K562 (cell line): ENCODE results near the gene SEC23A. TPM values are rescaled to one million over a fixed set of nuclear protein-coding genes. Genes with fewer than 3 reads are reported as not detected.
A peak's percentile ranks its signal among the peaks of the same experiment; 100 is the strongest.

Experiments
- ASH1L ChIP-seq: fragments of 450-650 bp; IDR thresholded peaks from 2 replicates; pipeline ENCODE4 v1.6.1; 2018; ENCODE audit warnings: borderline replicate concordance, mild to moderate bottlenecking, low read depth; ENCODE audit not compliant: partially characterized antibody
- FIP1L1 ChIP-seq: fragments of 200-400 bp; formaldehyde crosslinking; IDR thresholded peaks from 2 replicates; pipeline ENCODE4 v1.6.1; 2018; ENCODE audit warnings: mild to moderate bottlenecking, low read depth, low read length; ENCODE audit not compliant: poor library complexity, severe bottlenecking
- GMEB1 ChIP-seq: fragments of 250-450 bp; sonication (Bioruptor Pico); IDR thresholded peaks from 2 replicates; pipeline ENCODE4 v1.4.0; 2020; ENCODE audit warnings: mild to moderate bottlenecking
- KDM5B ChIP-seq: fragments of 200-600 bp; sonication (generic); IDR thresholded peaks from 2 replicates; pipeline ENCODE4 v1.6.1; 2012; ENCODE audit warnings: low read depth, mild to moderate bottlenecking, moderate library complexity, low read length, control low read depth, inconsistent platforms; ENCODE audit not compliant: insufficient replicate concordance
- ZNF586 ChIP-seq: fragments of 450-650 bp; formaldehyde crosslinking; conservative IDR thresholded peaks from 2 replicates; pipeline ENCODE4 v1.4.0; 2020; ENCODE audit warnings: mild to moderate bottlenecking, moderate library complexity
- ZNF695 ChIP-seq: fragments of 450-650 bp; formaldehyde crosslinking; IDR thresholded peaks from 2 replicates; pipeline ENCODE4 v1.4.0; 2020; ENCODE audit warnings: mild to moderate bottlenecking, moderate library complexity
- polyA plus RNA-seq, 8 experiments: library from polyadenylated mRNA; depleted of rRNA in 4 of 8; stranded (reverse) in 5 of 8; unstranded in 3 of 8; fragments of >200 nt; fragmentation: Nextera tagmentation in 2 of 8; fragmentation: Illumina TruSeq in 1 of 8; extraction: Ambion mirVana in 2 of 8; extraction: Trizol in 1 of 8; gene quantifications; 2 replicates each; pipeline versions ENCODE4 v1.2.1 to v1.2.3, GENCODE V29; 2011 to 2014; ENCODE audit warnings: inconsistent platforms in 1 of 8, missing spikeins in 1 of 8
- total RNA-seq, 7 experiments: library from RNA; depleted of rRNA in 6 of 7; stranded (reverse); fragments of >200 nt in 6 of 7; fragmentation: Illumina TruSeq in 2 of 7; extraction: Trizol in 2 of 7; gene quantifications; 2 replicates each; pipeline versions ENCODE4 v1.2.1 to v1.2.3, GENCODE V29; 2011 to 2021; ENCODE audit warnings: low replicate concordance in 1 of 7
- TF ChIP-seq, protein P1 (sequence below): fragments of 450-650 bp; IDR thresholded peaks from 2 replicates; pipeline ENCODE4 v1.6.1; 2016; ENCODE audit warnings: low read depth

SEC23A gene
- total and polyA plus RNA-seq, 9 of the 15 experiments (the other 6 are each of a cell fraction or from before 2014, with no cell fraction given) = 5.5 to 47.0 (median 14.5) TPM

DNA sequence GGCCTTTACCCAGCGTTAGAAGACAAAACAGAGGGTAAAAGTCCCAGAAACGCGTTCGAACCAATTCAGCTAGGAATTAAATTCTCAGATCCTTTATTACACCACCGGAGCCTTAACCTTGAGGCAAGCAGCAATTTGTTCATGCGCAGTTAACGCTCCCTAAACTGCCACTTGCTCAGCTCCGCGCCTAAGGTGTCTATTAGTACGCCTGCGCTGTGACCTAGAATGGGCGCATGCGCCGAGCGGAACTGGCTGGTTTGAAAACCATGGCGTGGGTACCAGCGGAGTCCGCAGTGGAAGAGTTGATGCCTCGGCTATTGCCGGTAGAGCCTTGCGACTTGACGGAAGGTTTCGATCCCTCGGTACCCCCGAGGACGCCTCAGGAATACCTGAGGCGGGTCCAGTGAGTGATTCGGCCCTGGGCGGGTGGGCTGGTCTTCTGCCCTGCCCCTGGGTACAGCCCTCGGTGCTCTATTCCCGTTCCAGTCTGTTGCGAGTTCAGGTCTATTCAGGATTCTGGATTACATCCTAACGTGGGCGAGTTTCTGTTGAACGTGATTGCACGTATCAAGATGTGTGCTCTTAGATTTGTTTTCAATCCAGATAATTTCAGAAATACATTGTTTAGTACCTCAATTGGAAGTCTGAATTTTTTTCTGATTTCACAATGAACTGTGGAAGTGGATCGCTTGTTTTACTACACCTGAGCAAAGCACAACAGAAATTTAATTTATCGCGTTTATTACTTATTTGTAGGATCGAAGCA is 11.2 kb upstream of the SEC23A start, which contains the start of gene GEMIN2 (continued):
- TF ChIP-seq FIP1L1 (no peak), ZNF695 (CRISPR knock-in tag) (no peak), KDM5B (peak; percentile 85), GMEB1 (CRISPR knock-in tag) (no peak), ZNF586 (no peak), ASH1L (no peak)
- TF ChIP-seq, protein P1, sequence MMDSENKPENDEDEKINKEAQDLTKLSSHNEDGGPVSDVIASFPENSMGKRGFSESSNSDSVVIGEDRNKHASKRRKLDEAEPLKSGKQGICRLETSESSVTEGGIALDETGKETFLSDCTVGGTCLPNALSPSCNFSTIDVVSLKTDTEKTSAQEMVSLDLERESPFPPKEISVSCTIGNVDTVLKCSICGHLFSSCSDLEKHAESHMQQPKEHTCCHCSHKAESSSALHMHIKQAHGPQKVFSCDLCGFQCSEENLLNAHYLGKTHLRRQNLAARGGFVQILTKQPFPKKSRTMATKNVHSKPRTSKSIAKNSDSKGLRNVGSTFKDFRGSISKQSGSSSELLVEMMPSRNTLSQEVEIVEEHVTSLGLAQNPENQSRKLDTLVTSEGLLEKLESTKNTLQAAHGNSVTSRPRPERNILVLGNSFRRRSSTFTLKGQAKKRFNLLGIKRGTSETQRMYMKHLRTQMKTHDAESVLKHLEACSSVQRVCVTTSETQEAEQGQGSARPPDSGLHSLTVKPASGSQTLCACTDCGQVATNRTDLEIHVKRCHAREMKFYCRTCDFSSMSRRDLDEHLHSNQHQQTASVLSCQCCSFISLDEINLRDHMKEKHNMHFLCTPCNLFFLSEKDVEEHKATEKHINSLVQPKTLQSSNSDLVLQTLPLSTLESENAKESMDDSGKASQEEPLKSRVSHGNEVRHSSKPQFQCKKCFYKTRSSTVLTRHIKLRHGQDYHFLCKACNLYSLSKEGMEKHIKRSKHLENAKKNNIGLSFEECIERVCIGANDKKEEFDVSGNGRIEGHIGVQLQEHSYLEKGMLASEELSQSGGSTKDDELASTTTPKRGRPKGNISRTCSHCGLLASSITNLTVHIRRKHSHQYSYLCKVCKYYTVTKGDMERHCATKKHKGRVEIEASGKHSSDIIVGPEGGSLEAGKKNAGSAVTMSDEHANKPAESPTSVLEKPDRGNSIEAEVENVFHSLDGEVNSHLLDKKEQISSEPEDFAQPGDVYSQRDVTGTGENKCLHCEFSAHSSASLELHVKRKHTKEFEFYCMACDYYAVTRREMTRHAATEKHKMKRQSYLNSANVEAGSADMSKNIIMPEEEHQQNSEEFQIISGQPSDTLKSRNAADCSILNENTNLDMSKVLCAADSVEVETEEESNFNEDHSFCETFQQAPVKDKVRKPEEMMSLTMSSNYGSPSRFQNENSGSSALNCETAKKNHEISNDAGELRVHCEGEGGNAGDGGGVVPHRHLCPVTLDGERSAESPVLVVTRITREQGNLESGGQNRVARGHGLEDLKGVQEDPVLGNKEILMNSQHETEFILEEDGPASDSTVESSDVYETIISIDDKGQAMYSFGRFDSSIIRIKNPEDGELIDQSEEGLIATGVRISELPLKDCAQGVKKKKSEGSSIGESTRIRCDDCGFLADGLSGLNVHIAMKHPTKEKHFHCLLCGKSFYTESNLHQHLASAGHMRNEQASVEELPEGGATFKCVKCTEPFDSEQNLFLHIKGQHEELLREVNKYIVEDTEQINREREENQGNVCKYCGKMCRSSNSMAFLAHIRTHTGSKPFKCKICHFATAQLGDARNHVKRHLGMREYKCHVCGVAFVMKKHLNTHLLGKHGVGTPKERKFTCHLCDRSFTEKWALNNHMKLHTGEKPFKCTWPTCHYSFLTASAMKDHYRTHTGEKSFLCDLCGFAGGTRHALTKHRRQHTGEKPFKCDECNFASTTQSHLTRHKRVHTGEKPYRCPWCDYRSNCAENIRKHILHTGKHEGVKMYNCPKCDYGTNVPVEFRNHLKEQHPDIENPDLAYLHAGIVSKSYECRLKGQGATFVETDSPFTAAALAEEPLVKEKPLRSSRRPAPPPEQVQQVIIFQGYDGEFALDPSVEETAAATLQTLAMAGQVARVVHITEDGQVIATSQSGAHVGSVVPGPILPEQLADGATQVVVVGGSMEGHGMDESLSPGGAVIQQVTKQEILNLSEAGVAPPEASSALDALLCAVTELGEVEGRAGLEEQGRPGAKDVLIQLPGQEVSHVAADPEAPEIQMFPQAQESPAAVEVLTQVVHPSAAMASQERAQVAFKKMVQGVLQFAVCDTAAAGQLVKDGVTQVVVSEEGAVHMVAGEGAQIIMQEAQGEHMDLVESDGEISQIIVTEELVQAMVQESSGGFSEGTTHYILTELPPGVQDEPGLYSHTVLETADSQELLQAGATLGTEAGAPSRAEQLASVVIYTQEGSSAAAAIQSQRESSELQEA = no peak
